HG03432 (cell line): ENCODE data around the gene SPTBN1.

Experiments
- ATAC-seq: cut with Tn5 transposase; IDR thresholded peaks from one replicate; pipeline ENCODE4 v1.9.1; 2021; ENCODE audit warnings: mild to moderate bottlenecking, moderate library complexity; ENCODE audit not compliant: unreplicated experiment

The SPTBN1 gene

GRCh38 chr2:54549917-54550518 lies 93.9 kb downstream of the SPTBN1 start:
- no peak for ATAC-seq

DNA sequence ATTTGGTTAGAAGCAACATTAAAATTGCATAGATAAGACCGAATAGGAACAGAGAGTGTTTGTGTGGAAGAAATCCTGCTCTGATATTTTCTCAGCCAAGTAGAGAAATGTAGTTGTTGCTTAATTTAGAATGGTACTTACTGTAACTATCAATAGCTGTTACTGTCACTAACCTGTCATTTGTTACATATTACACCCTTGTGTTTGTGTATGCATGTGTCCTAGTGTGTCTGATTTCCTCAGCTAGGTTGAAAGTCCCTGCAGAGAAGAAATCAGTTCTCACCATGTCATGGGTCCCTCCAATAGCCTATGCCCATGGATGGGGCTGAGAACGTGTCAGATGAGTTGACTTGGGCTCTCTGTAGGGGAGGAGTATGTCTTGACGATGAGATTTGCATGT lies 94.4 kb downstream of the SPTBN1 start:
- no peak for ATAC-seq

- ATAC-seq: peak; percentile 61
Measured at GRCh38 chr2:54551123-54551756, 95.1 kb downstream of the SPTBN1 start.

DNA sequence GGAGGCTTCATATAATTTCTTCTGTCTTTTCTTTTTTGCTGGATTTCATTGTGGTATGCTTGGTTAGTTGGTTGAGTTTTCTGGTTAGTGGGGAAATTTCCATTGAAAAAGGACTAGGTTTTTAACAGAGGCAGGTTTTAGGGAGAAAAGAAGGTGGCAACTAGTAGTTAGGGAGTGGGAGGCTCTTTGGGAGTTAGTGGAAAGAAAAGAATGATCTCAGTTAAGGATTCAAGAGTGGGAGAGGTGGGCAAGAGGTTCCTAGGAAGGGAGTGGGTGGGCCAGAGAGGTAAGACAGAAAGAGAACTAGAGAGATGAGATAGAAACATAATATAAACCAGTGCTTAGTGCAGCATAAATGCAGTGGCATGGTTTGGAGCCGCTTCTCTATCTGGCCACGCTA lies 96.9 kb downstream of the SPTBN1 start:
- no peak for ATAC-seq

GRCh38 chr2:54553775-54554174 lies 97.6 kb downstream of the SPTBN1 start:
- no peak for ATAC-seq

DNA sequence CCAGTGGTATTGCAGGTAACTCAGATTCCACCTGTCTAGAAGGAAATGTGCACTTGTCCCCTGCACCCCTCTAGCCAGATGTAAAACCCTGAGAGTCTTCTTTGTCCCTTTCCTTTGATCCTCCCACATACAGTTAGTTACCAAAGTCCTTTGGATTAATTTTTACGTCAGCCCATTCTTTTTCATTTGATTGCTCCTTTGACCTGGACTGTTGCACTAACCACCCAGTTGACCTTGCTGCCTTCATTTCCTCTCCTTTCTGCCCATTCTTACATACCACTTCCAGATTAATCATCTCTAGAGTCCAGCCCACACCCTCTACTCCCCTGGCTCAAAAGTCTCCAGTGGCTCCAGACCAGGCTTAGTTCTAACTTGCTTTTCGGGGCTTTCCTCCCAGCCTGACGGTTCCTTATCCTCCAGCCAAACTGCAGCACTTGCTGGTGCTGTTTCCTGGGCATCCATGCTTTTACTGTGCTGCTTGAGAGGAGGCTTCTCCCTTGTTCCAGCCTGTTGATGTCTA lies 99.3 kb downstream of the SPTBN1 start:
- ATAC-seq: no peak

GRCh38 chr2:54556621-54557121 lies 100.5 kb downstream of the SPTBN1 start:
- ATAC-seq: no peak

DNA sequence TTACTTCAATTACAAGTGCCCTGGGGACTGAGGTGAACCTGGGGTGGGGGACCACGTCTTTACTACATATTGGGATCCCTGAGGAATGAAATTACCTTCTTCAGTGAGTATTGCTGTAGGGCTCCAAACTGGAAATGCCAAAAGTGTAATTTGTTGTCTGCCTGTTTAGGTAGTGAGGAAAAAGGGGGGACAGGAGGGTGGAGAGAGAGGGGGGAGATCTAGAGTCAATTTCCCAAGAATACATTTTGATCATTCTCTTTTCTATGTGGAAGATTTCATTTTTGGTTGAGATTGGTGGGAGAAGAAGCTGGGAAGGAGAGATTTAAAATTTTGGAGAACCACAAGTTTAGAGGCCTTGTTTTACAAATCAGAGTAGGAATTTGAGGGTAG lies 101.1 kb downstream of the SPTBN1 start:
- ATAC-seq: no peak

DNA sequence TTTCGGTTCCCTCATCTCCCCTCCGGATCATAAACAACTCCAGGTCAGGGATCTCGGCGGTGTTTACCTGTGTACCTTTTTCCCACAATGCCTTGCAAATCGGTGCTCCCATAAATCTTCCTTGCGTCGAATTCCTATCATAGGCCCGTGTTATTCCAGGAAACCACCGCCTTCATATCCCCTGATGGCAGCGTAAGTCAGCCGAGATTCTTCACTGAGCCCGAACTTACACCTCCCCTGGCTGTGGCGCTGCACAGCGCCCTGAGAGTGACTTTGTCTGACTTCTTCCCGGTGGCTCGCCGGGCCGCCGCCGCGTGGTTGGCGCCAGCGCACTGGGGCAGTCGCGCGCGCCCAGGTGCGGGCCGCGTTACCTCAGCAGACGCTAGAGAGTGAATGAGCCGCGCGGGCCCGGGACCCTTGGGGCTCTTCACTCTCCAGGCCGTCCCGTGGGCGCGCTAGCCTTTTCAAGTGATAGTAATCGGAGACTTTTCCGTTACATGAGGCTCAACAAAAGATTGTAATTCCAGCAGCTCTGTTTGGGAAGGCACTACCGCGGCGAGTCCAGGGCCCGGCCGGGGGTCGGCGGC lies 101.6 kb downstream of the SPTBN1 start:
- ATAC-seq: peak; percentile 54

DNA sequence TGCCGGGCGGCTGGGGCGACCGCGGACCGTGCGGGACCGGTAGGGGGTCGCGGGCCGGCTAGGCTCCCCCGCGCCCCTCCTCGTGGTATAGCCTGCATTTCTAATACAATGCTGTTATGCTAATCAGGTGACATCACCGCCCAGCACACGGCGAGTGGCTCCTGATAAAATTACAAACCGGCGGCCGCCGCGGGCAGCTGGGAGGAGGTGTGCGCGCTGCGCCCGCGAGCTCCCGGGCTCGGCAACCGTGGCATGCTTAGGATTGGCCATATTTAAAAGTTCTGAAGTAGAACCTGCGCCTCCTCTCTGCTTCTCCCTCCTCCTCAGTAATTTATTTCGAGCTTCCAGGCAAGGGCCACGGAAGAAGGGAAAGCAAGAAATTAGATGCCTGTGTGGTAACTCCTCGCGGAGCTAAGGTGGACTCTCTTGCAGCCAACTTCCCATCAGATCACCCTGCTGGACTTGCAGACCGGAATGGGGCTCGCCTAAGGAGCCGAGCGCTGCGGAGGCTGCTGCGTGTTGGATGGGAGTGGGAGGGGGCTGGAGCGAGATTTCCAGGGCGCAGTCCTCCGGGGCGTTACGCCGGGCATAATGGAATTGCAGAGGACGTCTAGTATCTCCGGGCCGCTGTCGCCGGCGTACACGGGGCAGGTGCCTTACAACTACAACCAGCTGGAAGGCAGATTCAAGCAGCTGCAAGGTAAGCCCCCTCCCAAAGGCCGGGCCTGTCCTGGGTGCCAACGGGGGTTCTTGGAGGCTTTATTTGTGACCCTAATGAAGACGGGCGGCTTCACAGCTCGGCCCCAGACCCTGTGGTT lies 102.3 kb downstream of the SPTBN1 start:
- ATAC-seq: peak; percentile 64

DNA sequence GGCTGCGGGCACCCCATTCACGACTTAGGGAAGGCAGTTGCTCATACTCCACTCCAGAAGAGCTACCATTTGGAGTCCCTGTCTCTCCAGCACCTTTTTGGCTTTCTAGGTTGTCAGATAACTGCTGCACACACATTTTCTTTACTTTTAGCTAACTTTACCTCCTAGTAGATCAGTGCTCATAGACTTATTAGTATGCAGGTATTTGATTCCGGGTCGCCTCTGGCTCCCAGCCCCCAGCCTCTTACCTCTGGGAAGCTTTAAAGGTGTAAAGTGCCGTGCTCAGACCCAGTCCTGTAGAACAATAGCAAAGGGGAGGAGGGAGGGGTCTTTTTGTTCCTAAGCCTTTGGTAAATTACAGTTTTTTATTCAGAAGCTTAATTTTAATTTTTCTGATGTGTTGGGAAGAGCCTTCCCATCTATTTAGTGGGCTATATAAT lies 102.9 kb downstream of the SPTBN1 start:
- no peak for ATAC-seq

DNA sequence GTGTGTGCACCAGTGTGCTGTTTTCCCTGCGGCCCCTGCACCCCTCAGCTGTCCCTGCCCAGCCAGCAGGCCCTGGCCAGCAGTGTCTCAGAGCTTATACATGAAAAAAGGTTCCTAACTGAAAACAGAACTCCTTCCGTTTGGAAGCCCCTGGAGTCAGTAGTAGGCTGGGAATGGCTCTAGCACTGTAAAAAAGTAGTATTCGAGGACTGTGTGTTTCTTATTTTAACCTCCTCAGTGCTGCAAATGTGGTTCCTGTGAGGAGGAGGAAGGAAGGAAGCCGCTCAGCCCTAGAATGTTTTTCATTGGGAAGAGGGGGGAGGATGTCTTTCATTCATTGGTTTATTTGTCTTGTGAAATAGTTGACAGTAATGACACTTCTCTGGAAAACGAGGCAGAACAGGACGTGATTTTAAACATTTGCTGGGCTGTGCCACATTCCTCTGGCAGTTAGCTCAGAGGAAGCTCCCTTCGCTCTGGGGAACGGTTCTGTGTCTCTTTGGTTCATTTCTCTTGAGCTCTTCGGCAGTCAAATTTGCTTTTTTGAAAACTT lies 103.5 kb downstream of the SPTBN1 start:
- no peak for ATAC-seq

- ATAC-seq: peak; percentile 49
Measured at GRCh38 chr2:54560146-54560881, 104.2 kb downstream of the SPTBN1 start.

DNA sequence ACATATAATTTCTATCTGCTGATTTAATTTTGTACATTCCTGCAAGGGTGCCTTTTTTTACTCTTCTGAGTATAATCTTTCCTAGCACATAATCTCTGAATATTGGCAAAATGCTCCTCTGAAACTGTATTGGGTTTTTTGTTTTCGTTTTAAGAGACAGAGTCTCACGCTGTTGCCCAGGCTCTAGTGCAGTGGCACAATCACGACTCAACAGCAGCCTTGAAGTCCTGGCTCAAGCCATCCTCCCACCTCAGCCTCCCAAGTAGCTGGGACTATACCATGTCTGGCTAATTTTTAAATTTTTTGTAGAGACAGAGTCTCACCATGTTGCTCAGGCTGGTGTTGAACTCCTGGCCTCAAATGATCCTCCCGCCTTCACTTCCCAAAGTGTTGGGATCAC lies 104.9 kb downstream of the SPTBN1 start:
- ATAC-seq: no peak

DNA sequence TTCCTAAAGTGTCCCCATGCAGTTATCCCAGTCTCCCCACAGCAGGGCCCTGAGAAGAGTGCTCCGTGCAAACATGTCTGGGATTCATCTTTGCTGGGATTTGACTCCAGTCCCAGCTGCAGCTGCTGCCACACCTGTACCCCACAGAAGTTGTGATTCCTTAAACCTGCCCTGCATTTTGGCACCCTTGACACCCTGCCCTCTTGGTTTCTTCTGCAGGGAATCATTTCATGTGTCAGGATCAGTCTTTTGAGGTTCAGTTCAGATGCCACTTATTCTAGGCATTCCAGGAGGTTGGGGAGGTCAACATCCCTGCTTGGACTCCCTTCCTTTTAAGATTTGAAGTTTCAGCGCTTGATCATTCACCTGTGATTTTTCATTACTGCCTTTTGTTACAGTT lies 108.3 kb downstream of the SPTBN1 start:
- ATAC-seq: no peak

GRCh38 chr2:54565551-54565950 lies 109.4 kb downstream of the SPTBN1 start:
- ATAC-seq: no peak

- ATAC-seq: no peak
Measured at GRCh38 chr2:54566896-54567295, 110.8 kb downstream of the SPTBN1 start.

DNA sequence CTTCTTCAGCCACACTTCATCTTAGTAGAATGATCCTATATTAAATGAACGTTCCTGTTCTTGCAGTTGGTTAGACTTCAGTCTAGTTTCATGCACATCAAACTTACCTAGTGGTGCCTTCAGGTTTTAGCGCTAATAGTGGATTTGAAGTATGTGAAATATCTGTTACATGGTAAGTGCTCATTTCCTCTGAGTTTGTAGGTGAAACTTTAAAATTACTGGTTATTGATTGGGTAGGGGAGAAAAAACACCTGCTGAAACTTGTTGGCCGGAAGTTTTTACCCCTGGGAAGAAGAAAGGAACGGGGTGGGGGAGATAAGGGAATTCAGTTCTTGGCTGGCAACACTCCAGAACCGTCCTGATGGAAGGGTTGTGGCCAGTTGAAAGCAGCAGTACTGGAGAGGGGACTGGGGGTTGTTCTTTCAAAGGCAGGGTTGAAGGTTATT lies 112.8 kb downstream of the SPTBN1 start:
- peak; percentile 33 for ATAC-seq

GRCh38 chr2:54569745-54570301 lies 113.7 kb downstream of the SPTBN1 start:
- no peak for ATAC-seq

GRCh38 chr2:54570321-54570855 lies 114.3 kb downstream of the SPTBN1 start:
- no peak for ATAC-seq
